SU-DHL-6 (cell line): ENCODE measurements around the gene PM20D1.
"Not testable (repeated sequence)": the region's sequence is repeated elsewhere in the genome, so short reads cannot be mapped to it uniquely, and the experiment has no call there.

Source experiments
- H2AFZ ChIP-seq: fragments of 200-600 bp; sonication (generic); 2 replicates; pipeline ENCODE4 v1.6.1; 2014; ENCODE audit warnings: low read depth, mild to moderate bottlenecking, moderate library complexity, mixed read lengths, antibody characterized with exemption, low read length; ENCODE audit not compliant: severe bottlenecking
- H3F3A ChIP-seq: fragments of 200-600 bp; shearing (Covaris generic); 2 replicates; pipeline ENCODE4 v1.6.0; 2016; ENCODE audit warnings: antibody characterized with exemption, mild to moderate bottlenecking; ENCODE audit not compliant: insufficient read depth
- H3K27ac ChIP-seq: fragments of 200-600 bp; sonication (generic); 2 replicates; pipeline ENCODE4 v1.5.1; 2016; ENCODE audit warnings: low read depth, mild to moderate bottlenecking, low read length, moderate library complexity, mixed read lengths
- H3K27me3 ChIP-seq: fragments of 200-600 bp; sonication (generic), shearing (Covaris generic); 2 replicates; pipeline ENCODE4 v1.6.0; 2014; ENCODE audit warnings: mild to moderate bottlenecking, low read length
- H3K36me3 ChIP-seq: fragments of 200-600 bp; sonication (generic); 2 replicates; pipeline ENCODE4 v1.6.1; 2014; ENCODE audit warnings: mild to moderate bottlenecking, low read length, mixed read lengths
- H3K4me2 ChIP-seq: fragments of 300-600, 200-600 bp; shearing (Covaris generic), sonication (generic); 2 replicates; pipeline ENCODE4 v1.6.0; 2014; ENCODE audit warnings: low read length, low read depth, mild to moderate bottlenecking; ENCODE audit not compliant: poor library complexity, severe bottlenecking
- H3K4me3 ChIP-seq: fragments of 200-600 bp; sonication (generic); 2 replicates; pipeline ENCODE4 v1.5.1; 2014; ENCODE audit warnings: antibody characterized with exemption, low read length, mild to moderate bottlenecking, mixed read lengths; ENCODE audit not compliant: insufficient read depth, poor library complexity, severe bottlenecking
- H3K79me2 ChIP-seq: fragments of 200-600 bp; sonication (generic); 2 replicates; pipeline ENCODE4 v1.6.1; 2014; ENCODE audit warnings: mild to moderate bottlenecking, low read length, moderate library complexity; ENCODE audit not compliant: insufficient read depth
- H3K9ac ChIP-seq: fragments of 200-600 bp; sonication (generic); 2 replicates; pipeline ENCODE4 v1.7.0; 2014; ENCODE audit warnings: mild to moderate bottlenecking, low read length
- H3K9me2 ChIP-seq: fragments of 200-600 bp; sonication (generic); replicated peaks from 2 replicates; pipeline ENCODE4 v1.6.1; 2014; ENCODE audit warnings: low read length; ENCODE audit not compliant: insufficient read depth
- H3K9me3 ChIP-seq: fragments of 200-600 bp; sonication (generic); 2 replicates; pipeline ENCODE4 v1.6.1; 2014; ENCODE audit warnings: low read length, mixed read lengths; ENCODE audit not compliant: insufficient read depth
- H4K20me1 ChIP-seq: fragments of 200-600 bp; sonication (generic); 2 replicates; pipeline ENCODE4 v1.6.1; 2014; ENCODE audit warnings: low read depth, mild to moderate bottlenecking, antibody characterized with exemption, low read length, moderate library complexity, mixed read lengths
- EZH2phosphoT487 ChIP-seq: fragments of 200-600 bp; sonication (generic), shearing (Covaris generic); conservative IDR thresholded peaks from 2 replicates; pipeline ENCODE4 v1.6.1; 2018; ENCODE audit warnings: mild to moderate bottlenecking, antibody characterized with exemption, low read length, moderate library complexity, mixed read lengths
- TF ChIP-seq, protein P1 (sequence below): fragments of 200-600 bp; sonication (generic); IDR thresholded peaks from one replicate; pipeline ENCODE4 v1.5.1; 2017; ENCODE audit warnings: antibody characterized with exemption, mild to moderate bottlenecking, low read length, moderate library complexity; ENCODE audit not compliant: insufficient read depth, poor library complexity, severe bottlenecking

PM20D1 gene

DNA sequence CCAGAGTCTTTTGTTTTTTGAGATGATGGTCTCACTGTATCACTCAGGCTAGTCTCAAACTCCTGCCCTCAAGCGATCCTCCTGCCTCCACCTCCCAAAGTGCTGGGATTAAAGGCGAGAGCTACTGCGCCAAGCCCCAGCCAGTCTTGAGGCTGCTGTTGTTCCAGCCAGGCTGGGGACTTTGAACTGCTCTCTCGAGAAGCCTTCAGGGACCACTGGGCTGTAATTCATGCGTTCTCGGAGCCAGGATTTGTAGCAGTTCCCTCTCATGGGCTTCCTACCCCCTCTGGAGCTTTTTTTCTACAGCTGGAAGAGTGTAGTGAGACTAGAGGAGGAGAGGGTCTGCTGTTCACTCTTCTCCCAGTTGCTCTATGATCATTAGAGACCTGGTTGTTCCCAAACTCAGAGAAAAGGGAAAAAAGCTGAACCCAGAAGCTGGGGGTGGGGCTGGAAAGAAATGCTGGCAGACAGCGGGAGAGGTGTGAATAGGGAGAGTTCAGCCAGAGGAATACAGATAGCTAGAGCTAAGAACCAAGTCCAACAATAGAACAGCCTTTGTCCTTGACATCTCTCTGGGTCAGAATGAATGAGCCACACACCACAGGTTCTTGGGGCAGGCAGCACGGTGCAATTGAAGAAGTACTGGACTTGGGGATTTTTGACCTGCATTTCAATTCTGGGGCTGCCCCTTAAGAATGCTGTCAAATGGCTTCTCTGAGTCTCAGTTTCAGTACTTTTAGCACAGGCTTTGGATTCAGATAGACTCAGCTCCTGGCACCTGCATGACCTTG, 23.7 kb downstream of the PM20D1 start:
- no peak overlapping the region for H3K4me2 ChIP-seq
- no peaks in the 10 kb centered on the region for H3K9me3 ChIP-seq
- no peaks in the 10 kb centered on the region for H3K27me3 ChIP-seq
- peaks cover 16% of the 10 kb centered on the region for H3F3A ChIP-seq
- no peaks in the 10 kb centered on the region for H3K36me3 ChIP-seq
- H3K79me2 ChIP-seq = no peaks in the 10 kb centered on the region
- no peak overlapping the region for H3K4me3 ChIP-seq
- TF ChIP-seq, protein P1, sequence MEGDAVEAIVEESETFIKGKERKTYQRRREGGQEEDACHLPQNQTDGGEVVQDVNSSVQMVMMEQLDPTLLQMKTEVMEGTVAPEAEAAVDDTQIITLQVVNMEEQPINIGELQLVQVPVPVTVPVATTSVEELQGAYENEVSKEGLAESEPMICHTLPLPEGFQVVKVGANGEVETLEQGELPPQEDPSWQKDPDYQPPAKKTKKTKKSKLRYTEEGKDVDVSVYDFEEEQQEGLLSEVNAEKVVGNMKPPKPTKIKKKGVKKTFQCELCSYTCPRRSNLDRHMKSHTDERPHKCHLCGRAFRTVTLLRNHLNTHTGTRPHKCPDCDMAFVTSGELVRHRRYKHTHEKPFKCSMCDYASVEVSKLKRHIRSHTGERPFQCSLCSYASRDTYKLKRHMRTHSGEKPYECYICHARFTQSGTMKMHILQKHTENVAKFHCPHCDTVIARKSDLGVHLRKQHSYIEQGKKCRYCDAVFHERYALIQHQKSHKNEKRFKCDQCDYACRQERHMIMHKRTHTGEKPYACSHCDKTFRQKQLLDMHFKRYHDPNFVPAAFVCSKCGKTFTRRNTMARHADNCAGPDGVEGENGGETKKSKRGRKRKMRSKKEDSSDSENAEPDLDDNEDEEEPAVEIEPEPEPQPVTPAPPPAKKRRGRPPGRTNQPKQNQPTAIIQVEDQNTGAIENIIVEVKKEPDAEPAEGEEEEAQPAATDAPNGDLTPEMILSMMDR = no peak
- TF ChIP-seq EZH2phosphoT487 = no peak
- H4K20me1 ChIP-seq = no peaks in the 10 kb centered on the region
- H3K27ac ChIP-seq = no peak overlapping the region
- no peak overlapping the region for H2AFZ ChIP-seq
- H3K9me2 ChIP-seq = no peaks in the 10 kb centered on the region
- no peak overlapping the region for H3K9ac ChIP-seq

DNA sequence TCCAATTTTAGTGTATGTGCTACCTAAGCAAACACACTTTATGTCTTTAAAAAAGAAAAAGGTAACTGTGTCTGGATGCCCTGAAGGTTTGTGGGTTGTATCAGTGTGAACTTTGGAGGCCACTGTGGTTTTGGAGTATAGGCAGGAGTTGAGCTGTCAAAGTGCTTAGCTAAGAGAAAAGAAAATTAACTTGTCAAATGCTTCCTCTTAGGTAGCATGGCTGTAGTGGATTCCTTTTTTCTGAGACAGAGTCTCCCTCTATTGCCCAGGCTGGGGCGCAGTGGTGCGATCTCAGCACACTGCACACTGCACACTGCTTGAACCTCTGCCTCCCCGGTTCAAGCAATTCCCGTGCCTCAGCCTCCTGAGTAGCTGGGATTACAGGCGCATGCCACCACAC, 25.8 kb downstream of the PM20D1 start:
- H3K9me2 ChIP-seq = no peaks in the 10 kb centered on the region
- no peak overlapping the region for H2AFZ ChIP-seq
- peak overlapping the region; percentile 78 for H3K4me2 ChIP-seq
- peak overlapping the region; percentile 92 for H3K27ac ChIP-seq
- TF ChIP-seq, protein P1 = no peak
- no peak for TF ChIP-seq EZH2phosphoT487
- no peaks in the 10 kb centered on the region for H3K9me3 ChIP-seq
- no peaks in the 10 kb centered on the region for H3K27me3 ChIP-seq
- peak overlapping the region; percentile 23; the same call in 1 of the 2 replicates for H3K9ac ChIP-seq
- no peaks in the 10 kb centered on the region for H4K20me1 ChIP-seq
- no peaks in the 10 kb centered on the region for H3K36me3 ChIP-seq
- peak overlapping the region; percentile 42 for H3K4me3 ChIP-seq
- H3F3A ChIP-seq = peaks cover 16% of the 10 kb centered on the region
- H3K79me2 ChIP-seq = no peaks in the 10 kb centered on the region

DNA sequence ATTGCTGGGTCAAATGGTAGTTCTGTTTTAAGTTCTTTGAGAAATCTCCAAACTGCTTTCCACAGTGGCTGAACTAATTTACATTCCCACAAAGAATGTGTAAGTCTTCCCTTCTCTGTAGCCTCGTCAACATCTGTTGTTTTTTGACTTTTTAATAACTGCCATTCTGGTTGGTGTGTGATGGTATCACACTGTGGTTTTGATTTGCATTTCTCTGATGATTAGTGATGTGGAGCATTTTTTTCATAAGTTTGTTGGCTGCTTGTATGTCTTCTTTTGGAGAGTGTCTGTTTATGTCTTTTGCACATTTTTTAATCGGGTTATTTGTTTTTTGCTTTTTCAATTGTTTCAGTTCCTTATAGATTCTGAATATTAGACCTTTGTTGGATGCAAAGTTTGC, 26.7 kb downstream of the PM20D1 start:
- not testable (repeated sequence) for H3K79me2 ChIP-seq, H3K9me3 ChIP-seq, H3K9me2 ChIP-seq, H3K36me3 ChIP-seq, H2AFZ ChIP-seq, H3K27me3 ChIP-seq, H4K20me1 ChIP-seq
- peak overlapping the region; percentile 78 for H3K4me2 ChIP-seq
- H3F3A ChIP-seq = peaks cover 16% of the 10 kb centered on the region
- peak overlapping the region; percentile 92 for H3K27ac ChIP-seq
- peak overlapping the region; percentile 42 for H3K4me3 ChIP-seq
- H3K9ac ChIP-seq = peak overlapping the region; percentile 23; the same call in 1 of the 2 replicates

DNA sequence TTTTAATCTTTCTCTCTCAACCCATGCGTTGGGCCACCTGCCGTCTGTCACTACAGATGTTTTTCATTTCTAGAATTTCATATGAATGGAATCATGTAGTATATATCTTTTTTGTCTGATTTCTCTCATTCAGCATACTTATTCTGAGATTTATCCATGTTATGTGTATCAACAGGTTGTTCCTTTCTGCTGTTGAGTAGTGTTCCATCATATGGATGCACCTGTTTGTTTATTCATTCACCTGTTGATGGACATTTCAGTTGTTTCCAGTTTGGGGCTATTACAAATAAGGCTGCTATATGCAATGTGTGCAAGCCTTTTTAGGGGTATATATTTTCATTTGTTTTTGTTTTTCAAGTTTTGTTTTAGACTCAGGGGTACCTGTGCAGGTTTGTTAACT, 27.5 kb downstream of the PM20D1 start:
- Histone ChIP-seq H2AFZ (no peak overlapping the region), H4K20me1 (no peaks in the 10 kb centered on the region), H3K79me2 (no peaks in the 10 kb centered on the region), H3K9ac (no peak overlapping the region), H3F3A (peaks cover 16% of the 10 kb centered on the region), H3K9me2 (no peaks in the 10 kb centered on the region), H3K4me2 (peak overlapping the region; percentile 78), H3K9me3 (no peaks in the 10 kb centered on the region), H3K27ac (peak overlapping the region; percentile 92), H3K36me3 (no peaks in the 10 kb centered on the region), H3K4me3 (no peak overlapping the region), H3K27me3 (no peaks in the 10 kb centered on the region)
- TF ChIP-seq EZH2phosphoT487 = no peak
- TF ChIP-seq, protein P1 = no peak
